GM18498 (cell line): ENCODE results near the gene STXBP4.

Source experiments
- ATAC-seq: cut with Tn5 transposase; IDR thresholded peaks from one replicate; pipeline ENCODE4 v1.9.1; 2021; ENCODE audit warnings: mild to moderate bottlenecking, moderate library complexity; ENCODE audit not compliant: unreplicated experiment

STXBP4 gene

GRCh38 chr17:54971147-54971546, 2.6 kb downstream of the STXBP4 start:
- ATAC-seq, result no peak

DNA sequence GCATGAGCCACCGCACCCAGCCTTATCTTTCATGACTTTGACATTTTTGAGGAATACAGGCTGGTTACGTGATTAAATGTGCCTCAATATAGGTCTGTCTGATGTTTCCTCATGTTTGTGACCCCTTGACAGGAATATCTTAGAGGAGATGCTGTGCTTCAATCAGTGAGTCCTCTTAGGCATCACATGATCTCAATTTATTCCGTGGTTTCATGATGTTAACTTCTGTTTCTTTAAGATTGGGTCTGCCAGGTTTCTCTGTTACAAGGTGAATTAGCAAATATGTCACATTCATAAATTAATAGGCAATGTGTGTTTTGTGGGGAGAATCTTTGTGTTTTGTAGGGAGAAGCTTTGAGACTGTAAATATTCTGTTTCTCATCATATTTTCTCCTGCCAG, 3.3 kb downstream of the STXBP4 start:
- no peak for ATAC-seq

DNA sequence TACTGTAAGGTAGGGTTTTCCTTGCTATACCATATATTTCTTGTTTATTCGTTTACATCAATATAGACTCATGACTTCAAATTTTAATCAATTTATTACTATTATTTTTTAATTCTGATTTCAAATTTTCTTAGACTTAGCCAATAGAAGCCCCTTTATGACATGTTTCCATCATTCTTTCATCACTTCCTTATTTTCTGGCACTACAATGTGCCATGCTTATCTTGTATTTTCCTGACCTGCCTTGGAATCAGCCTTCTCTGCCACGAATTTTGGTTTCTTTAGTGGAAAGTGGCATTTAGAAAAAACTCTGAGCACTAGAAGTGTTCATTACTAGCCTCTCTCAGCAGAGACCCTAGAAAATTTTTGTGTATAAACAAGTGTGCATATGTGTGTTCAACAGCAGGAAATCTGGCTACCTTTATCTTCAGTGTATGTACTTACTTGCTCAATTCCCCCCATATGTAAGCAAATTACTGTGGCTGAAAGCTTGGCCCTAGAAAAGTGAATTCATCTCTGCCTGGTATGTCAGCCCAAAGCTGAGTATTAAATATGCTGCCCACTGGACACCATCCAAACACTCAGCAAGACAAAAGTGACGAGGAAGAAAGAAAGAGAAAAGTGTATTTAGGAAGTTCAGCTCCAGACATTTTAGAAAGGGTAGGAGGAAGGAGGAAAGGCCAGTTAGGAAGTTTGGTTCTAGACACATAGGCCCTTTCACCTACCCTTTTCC, 4.0 kb downstream of the STXBP4 start:
- no peak for ATAC-seq

GRCh38 chr17:54974759-54975158, 6.2 kb downstream of the STXBP4 start:
- no peak for ATAC-seq

DNA sequence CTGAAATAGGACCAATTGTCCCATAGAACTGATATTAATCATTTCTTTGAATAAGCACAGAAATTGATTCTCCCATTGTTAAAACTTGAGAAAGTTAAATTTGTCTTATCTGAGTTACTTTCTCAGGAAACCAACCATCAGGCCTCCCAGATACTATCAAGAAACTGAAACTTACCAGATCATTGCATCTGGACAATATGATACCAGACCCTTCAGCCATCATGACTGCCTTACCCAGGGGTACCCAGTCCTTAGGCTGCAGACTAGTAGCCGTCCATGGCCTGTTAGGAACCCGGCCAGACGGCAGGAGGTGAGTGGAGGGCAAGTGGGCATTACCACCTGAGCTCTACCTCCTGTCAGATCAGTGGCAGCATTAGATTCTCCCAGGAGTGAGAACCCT, 7.8 kb downstream of the STXBP4 start:
- no peak for ATAC-seq

GRCh38 chr17:54977744-54978143, 9.2 kb downstream of the STXBP4 start:
- ATAC-seq, result no peak

DNA sequence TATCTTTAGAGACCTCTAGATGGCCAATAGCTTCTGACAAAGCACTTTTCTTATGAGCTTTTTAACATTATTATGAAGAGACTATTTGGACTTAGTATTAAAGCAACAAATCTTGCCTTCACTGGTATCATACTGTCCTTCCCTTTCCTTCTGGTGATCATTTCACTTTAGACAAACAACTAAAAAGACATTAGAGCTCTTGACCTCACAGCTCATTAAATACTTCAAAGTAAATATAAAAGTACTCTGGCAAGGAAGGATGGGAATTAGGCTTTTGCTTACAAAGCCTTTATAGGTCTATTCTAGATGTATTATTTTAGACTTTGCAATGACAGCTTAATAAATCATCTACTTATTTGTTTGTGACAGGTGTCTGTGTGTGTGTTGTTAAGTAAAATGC, 11.1 kb downstream of the STXBP4 start:
- ATAC-seq, result no peak

GRCh38 chr17:54980375-54980774, 11.8 kb downstream of the STXBP4 start:
- ATAC-seq, result no peak

DNA sequence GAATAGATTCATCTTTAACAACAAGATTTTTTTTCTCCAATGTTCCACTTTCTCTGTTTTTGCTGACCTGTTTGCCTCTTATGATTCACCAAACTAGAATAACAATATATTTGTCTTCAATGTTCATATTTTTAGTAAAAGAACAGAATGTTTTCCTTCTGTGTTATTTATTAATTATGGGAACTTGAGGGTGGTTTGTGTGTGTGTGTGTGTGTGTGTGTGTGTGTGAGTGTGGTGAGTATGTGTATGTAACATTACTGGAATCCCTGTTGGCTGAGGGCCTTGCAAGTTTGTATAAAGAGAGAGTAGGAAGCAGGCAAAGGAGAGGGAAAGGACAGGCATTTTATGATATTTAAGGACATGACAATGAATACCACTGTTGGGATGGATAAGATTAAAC, 13.8 kb downstream of the STXBP4 start:
- no peak for ATAC-seq

- no peak for ATAC-seq
These were observed 14.7 kb downstream of the STXBP4 start for GRCh38 chr17:54983260-54983659.

GRCh38 chr17:54985476-54985875, 16.9 kb downstream of the STXBP4 start:
- no peak for ATAC-seq

- no peak for ATAC-seq
These were observed 21.6 kb downstream of the STXBP4 start for GRCh38 chr17:54990118-54990517.

DNA sequence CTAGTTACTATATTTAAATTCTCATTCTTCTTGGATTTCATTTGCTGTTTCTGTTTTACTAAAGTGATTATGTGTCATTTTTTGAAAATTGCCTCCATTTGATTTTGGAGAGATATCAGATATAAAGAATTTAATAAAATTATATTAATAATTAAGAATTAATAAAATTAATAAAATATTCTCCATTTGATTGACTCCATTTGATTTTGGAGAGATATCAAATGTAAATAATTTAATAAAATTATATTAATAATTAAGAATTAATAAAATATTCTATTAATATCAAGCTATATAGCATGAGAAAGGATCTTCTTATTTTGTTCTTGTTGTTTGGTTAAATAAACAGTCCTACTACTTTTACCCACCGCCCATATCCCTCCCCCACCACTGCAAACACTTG, 23.0 kb downstream of the STXBP4 start:
- ATAC-seq, result no peak

DNA sequence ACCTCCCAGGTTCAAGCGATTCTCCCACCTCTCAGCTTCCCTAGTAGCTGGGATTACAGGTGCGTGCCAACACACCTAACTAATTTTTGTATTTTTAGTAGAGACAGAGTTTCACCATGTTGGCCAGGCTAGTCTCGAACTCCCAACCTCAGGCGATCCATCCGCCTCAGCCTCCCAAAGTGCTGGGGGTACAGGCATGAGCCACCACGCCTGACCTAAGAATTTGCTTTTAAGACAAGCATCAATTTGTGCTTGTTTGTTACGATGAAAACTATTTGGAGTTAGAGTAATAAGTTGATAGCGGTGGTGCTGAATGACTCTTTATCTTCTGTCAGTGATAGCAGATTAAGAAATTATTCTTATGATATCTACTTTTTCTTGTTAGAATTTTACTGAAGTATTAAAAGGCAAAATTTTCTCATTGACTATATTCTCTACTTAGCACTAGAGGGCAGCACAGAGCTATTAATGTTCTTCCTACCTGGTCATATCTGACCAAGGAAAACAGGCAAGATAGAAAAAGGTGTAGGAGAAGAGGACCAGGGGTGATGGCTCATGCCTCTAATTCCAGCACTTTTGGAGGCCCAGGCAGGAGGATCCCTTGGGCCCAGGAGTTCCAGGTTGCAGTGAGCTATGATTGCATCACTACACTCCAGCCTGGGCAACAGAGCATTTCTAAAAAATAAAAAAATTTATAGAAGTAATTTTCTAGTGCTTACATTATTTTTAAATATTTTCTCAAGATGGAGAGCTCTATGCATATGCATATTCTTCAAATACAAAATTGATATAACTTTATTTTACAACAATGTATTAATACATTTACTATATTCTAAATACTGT, 24.5 kb downstream of the STXBP4 start:
- ATAC-seq, result no peak

DNA sequence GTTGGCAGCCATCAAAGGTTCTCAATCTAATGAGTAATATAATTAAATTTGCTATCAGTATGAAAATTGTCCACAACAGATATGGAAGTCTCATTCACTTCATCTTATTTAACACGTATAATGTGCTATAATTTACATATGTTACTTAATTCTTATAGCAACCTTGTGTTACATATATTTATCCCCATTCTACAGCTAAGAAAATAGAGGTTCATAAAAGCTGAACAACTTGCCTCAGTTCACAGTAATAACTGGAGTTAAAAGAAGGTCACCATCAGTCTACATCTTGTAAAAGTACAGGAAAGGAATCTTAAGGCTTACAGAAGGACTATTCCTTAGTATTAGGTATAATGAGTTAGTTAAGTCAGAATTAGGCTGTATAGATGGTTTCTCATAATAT, 27.9 kb downstream of the STXBP4 start:
- no peak for ATAC-seq

DNA sequence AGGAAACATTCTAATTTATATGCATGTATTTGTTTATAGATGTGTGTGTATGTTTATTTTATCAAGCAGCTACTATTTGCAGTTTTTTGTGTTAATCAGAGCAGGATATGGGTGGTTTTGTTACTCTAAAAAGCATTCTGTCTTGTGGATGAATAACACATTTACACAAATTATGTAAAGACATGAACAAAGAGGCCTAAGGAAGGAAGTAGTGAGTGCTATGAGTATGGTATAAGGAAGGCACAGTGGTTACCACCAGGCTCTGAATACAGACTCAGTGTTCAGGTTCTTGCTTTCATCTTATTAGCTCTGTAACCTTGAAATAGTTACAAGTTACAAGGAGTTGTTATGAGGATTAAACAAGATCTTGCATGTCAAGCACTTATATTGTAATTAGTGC, 33.9 kb downstream of the STXBP4 start:
- no peak for ATAC-seq

GRCh38 chr17:55004484-55004883, 35.9 kb downstream of the STXBP4 start:
- ATAC-seq, result no peak

- no peak for ATAC-seq
These were observed 37.0 kb downstream of the STXBP4 start for GRCh38 chr17:55005520-55005919.

- no peak for ATAC-seq
These were observed 55.1 kb downstream of the STXBP4 start for GRCh38 chr17:55023626-55024025.

- peak; percentile 100 for ATAC-seq
These were observed 69.3 kb downstream of the STXBP4 start for GRCh38 chr17:55037828-55038227.

GRCh38 chr17:55038291-55038690, 69.7 kb downstream of the STXBP4 start:
- no peak for ATAC-seq

- ATAC-seq, result no peak
These were observed 72.0 kb downstream of the STXBP4 start for GRCh38 chr17:55040611-55041010.
